GM18505 (cell line): Measurements from ENCODE around the gene TAS1R1.

Source experiments
- ATAC-seq: cut with Tn5 transposase; IDR thresholded peaks from one replicate; pipeline ENCODE4 v1.9.1; 2021; ENCODE audit not compliant: unreplicated experiment
- POLR2A ChIP-seq: IDR thresholded peaks from 4 replicates; pipeline ENCODE4 v1.6.1; 2011; ENCODE audit warnings: borderline replicate concordance; ENCODE audit not compliant: insufficient read depth, insufficient read length; ENCODE audit errors: extremely low read depth

TAS1R1 gene

GRCh38 chr1:6511561-6512244 lies 43.4 kb upstream of the TAS1R1 start:
- TF ChIP-seq POLR2A: no peak
- ATAC-seq: no peak

GRCh38 chr1:6512245-6512907 lies 42.7 kb upstream of the TAS1R1 start:
- ATAC-seq: no peak
- TF ChIP-seq POLR2A: no peak

GRCh38 chr1:6512908-6513280 lies 42.2 kb upstream of the TAS1R1 start:
- TF ChIP-seq POLR2A: no peak
- no peak for ATAC-seq

- no peak for ATAC-seq
- no peak for TF ChIP-seq POLR2A
Observed at GRCh38 chr1:6513320-6513801, 41.7 kb upstream of the TAS1R1 start.

- TF ChIP-seq POLR2A: no peak
- ATAC-seq: no peak
Observed at GRCh38 chr1:6515771-6516170, 39.3 kb upstream of the TAS1R1 start.

GRCh38 chr1:6517435-6517851 lies 37.7 kb upstream of the TAS1R1 start:
- no peak for ATAC-seq
- TF ChIP-seq POLR2A: no peak

- TF ChIP-seq POLR2A: no peak
- ATAC-seq: no peak
Observed at GRCh38 chr1:6519491-6519934, 35.6 kb upstream of the TAS1R1 start.

GRCh38 chr1:6519935-6520671 lies 35.0 kb upstream of the TAS1R1 start:
- no peak for TF ChIP-seq POLR2A
- ATAC-seq: no peak

GRCh38 chr1:6521536-6521935 lies 33.6 kb upstream of the TAS1R1 start:
- no peak for ATAC-seq
- TF ChIP-seq POLR2A: no peak

GRCh38 chr1:6523566-6523965 lies 31.5 kb upstream of the TAS1R1 start:
- TF ChIP-seq POLR2A: no peak
- ATAC-seq: no peak

GRCh38 chr1:6526316-6526715 lies 28.8 kb upstream of the TAS1R1 start:
- ATAC-seq: no peak
- TF ChIP-seq POLR2A: no peak

- no peak for TF ChIP-seq POLR2A
- ATAC-seq: no peak
Observed at GRCh38 chr1:6528492-6528891, 26.6 kb upstream of the TAS1R1 start.

GRCh38 chr1:6530504-6531160 lies 24.5 kb upstream of the TAS1R1 start:
- no peak for ATAC-seq
- no peak for TF ChIP-seq POLR2A
